A549 (cell line): Measurements from ENCODE around the gene CD300LF. TPM values are rescaled to one million over a fixed set of nuclear protein-coding genes. Genes with fewer than 3 reads are reported as not detected.

Experiments used
- ATAC-seq, 2 experiments: fragments of 200-7000 bp in 1 of 2; fragments of >200 bp in 1 of 2; cut with Nextera tagmentation in 1 of 2; cut with Tn5 transposase in 1 of 2; 3 replicates each; pipeline versions ENCODE4 v1.8.0 to v1.9.1; 2018 to 2020; ENCODE audit warnings: mild to moderate bottlenecking in 1 of 2, moderate library complexity in 1 of 2
- CTCF ChIA-PET: fragments of 300-600 bp; sonication (Branson Sonifier 250); formaldehyde crosslinking; extraction: SDS; loops from one replicate; lab custom pipeline; 2021; ENCODE audit warnings: antibody characterized with exemption, inconsistent platforms; lab: Yijun Ruan, JAX
- POLR2A ChIA-PET: fragments of 350-600 bp; formaldehyde crosslinking; extraction: SDS; loops from one replicate; lab custom pipeline; 2021; ENCODE audit warnings: antibody characterized with exemption, inconsistent platforms; lab: Yijun Ruan, JAX
- DNase-seq, 2 experiments: peaks; one replicate each; pipeline versions ENCODE4 v3.0.0 to v3.0.0-alpha.2; 2011 to 2016; ENCODE audit warnings: low read depth in 1 of 2, low spot score in 1 of 2
- FAIRE-seq: peaks from 2 replicates; lab custom pipeline; 2011; peaks lifted over from hg19 to GRCh38; lab: Jason Lieb, UNC
- H3K27ac ChIP-seq, 2 experiments: fragments of >200 bp; sonication (Bioruptor Twin); formaldehyde crosslinking; 3 replicates each; pipeline ENCODE4 v1.5.1; 2016 to 2017
- H3K4me1 ChIP-seq: fragments of >200 bp; sonication (Bioruptor Twin); formaldehyde crosslinking; 3 replicates; pipeline ENCODE4 v1.6.1; 2016
- H3K4me2 ChIP-seq: fragments of >200 bp; sonication (Bioruptor Twin); formaldehyde crosslinking; 3 replicates; pipeline ENCODE4 v1.6.1; 2016
- H3K4me3 ChIP-seq: fragments of >200 bp; sonication (Bioruptor Twin); formaldehyde crosslinking; 3 replicates; pipeline ENCODE4 v1.5.1; 2016
- H3K9me3 ChIP-seq: fragments of >200 bp; sonication (Bioruptor Twin); formaldehyde crosslinking; 3 replicates; pipeline ENCODE4 v1.6.1; 2016
- BHLHE40 ChIP-seq: IDR thresholded peaks from 2 replicates; pipeline ENCODE4 v1.6.1; 2012; ENCODE audit warnings: low read depth, low read length, inconsistent platforms
- CHD2 ChIP-seq: fragments of 150-350 bp; IDR thresholded peaks from 2 replicates; pipeline ENCODE4 v1.6.1; 2014; ENCODE audit warnings: low read length; ENCODE audit not compliant: partially characterized antibody
- CHD4 ChIP-seq: fragments of 200-600 bp; sonication (generic); IDR thresholded peaks from 2 replicates; pipeline ENCODE4 v1.6.1; 2016; ENCODE audit warnings: antibody characterized with exemption, mild to moderate bottlenecking, borderline replicate concordance
- CTCF ChIP-seq: fragments of >200 bp; sonication (Bioruptor Twin); formaldehyde crosslinking; IDR thresholded peaks from 3 replicates; pipeline ENCODE4 v1.5.1; 2016
- EHF ChIP-seq: fragments of 250-450 bp; sonication (Bioruptor Pico); IDR thresholded peaks from 2 replicates; pipeline ENCODE4 v1.5.0; 2020; ENCODE audit warnings: mild to moderate bottlenecking
- EP300 ChIP-seq, 2 experiments: fragments of >200 bp; sonication (Bioruptor Twin); formaldehyde crosslinking; IDR thresholded peaks; 2 replicates in 1 of 2; 3 replicates in 1 of 2; pipeline ENCODE4 v1.6.1; 2016 to 2017
- FOSB ChIP-seq: fragments of 250-450 bp; sonication (Bioruptor Pico); IDR thresholded peaks from 2 replicates; pipeline ENCODE4 v1.5.0; 2020; ENCODE audit warnings: mild to moderate bottlenecking, moderate library complexity
- GATA3 ChIP-seq: IDR thresholded peaks from 2 replicates; pipeline ENCODE4 v1.6.1; 2012; ENCODE audit warnings: borderline replicate concordance
- HEYL ChIP-seq: fragments of 250-450 bp; sonication (Bioruptor Pico); IDR thresholded peaks from 2 replicates; pipeline ENCODE4 v1.8.0; 2021; ENCODE audit warnings: mild to moderate bottlenecking, moderate library complexity
- HOXA7 ChIP-seq: fragments of 250-450 bp; sonication (Bioruptor Pico); IDR thresholded peaks from 2 replicates; pipeline ENCODE4 v1.5.0; 2020; ENCODE audit warnings: mild to moderate bottlenecking, moderate library complexity
- JUN ChIP-seq, 2 experiments: fragments of >200 bp; sonication (Bioruptor Twin); formaldehyde crosslinking; IDR thresholded peaks; 2 replicates in 1 of 2; 3 replicates in 1 of 2; pipeline ENCODE4 v1.6.1; 2016 to 2017
- KDM5A ChIP-seq: fragments of 200-600 bp; sonication (generic); IDR thresholded peaks from 2 replicates; pipeline ENCODE4 v1.6.1; 2016; ENCODE audit warnings: antibody characterized with exemption, mild to moderate bottlenecking
- MAFK ChIP-seq: fragments of 450-650 bp; IDR thresholded peaks from 2 replicates; pipeline ENCODE4 v1.6.1; 2014; ENCODE audit not compliant: partially characterized antibody
- MYC ChIP-seq: IDR thresholded peaks from 2 replicates; pipeline ENCODE4 v1.6.1; 2012; ENCODE audit warnings: mild to moderate bottlenecking, inconsistent platforms, low read length, improper control_type of control experiment, borderline replicate concordance
- NFE2L2 ChIP-seq: fragments of 150-350 bp; conservative IDR thresholded peaks from 2 replicates; pipeline ENCODE4 v1.6.1; 2014; ENCODE audit warnings: low read length
- NPAS2 ChIP-seq: fragments of 250-450 bp; sonication (Bioruptor Pico); IDR thresholded peaks from 2 replicates; pipeline ENCODE4 v1.8.0; 2022; ENCODE audit warnings: mild to moderate bottlenecking, moderate library complexity, borderline replicate concordance
- RAD21 ChIP-seq, 2 experiments: fragments of >200 bp in 1 of 2; sonication (Bioruptor Twin) in 1 of 2; formaldehyde crosslinking in 1 of 2; IDR thresholded peaks in 1 of 2; conservative IDR thresholded peaks in 1 of 2; 2 replicates in 1 of 2; 3 replicates in 1 of 2; pipeline ENCODE4 v1.6.1; 2012 to 2018; ENCODE audit warnings: inconsistent platforms in 1 of 2
- RCOR1 ChIP-seq: fragments of 150-350 bp; IDR thresholded peaks from 2 replicates; pipeline ENCODE4 v1.6.1; 2014; ENCODE audit warnings: antibody characterized with exemption, low read length, low read depth
- RFX5 ChIP-seq: fragments of 450-650 bp; IDR thresholded peaks from 2 replicates; pipeline ENCODE4 v1.7.1; 2014; ENCODE audit warnings: antibody characterized with exemption, mild to moderate bottlenecking, moderate library complexity
- SMC3 ChIP-seq: fragments of >200 bp; sonication (Bioruptor Twin); formaldehyde crosslinking; IDR thresholded peaks from 3 replicates; pipeline ENCODE4 v1.6.1; 2018; ENCODE audit warnings: inconsistent platforms
- SREBF2 ChIP-seq: fragments of 450-650 bp; IDR thresholded peaks from 2 replicates; pipeline ENCODE4 v1.6.1; 2014; ENCODE audit warnings: mild to moderate bottlenecking, moderate library complexity
- TFCP2L1 ChIP-seq: fragments of 250-450 bp; sonication (Bioruptor Pico); IDR thresholded peaks from 2 replicates; pipeline ENCODE4 v1.5.0; 2021; ENCODE audit warnings: mild to moderate bottlenecking
- ZNF302 ChIP-seq: fragments of 250-450 bp; sonication (Bioruptor Pico); IDR thresholded peaks from 2 replicates; pipeline ENCODE4 v1.9.0; 2021; ENCODE audit warnings: inconsistent platforms, mild to moderate bottlenecking, moderate library complexity
- ZSCAN20 ChIP-seq: fragments of 250-450 bp; sonication (Bioruptor Pico); IDR thresholded peaks from 2 replicates; pipeline ENCODE4 v1.8.0; 2022; ENCODE audit warnings: mild to moderate bottlenecking, moderate library complexity
- WGBS: methylation state at CpG from one replicate; pipeline ENCODE4 v1.1.6; 2017; ENCODE audit errors: missing lambda C conversion rate; 5-methylcytosine and 5-hydroxymethylcytosine counted together
- polyA plus RNA-seq, 4 experiments: library from polyadenylated mRNA; depleted of rRNA in 3 of 4; stranded (reverse); fragments of >200 nt; fragmentation: RNase III in 1 of 4; extraction: RNeasy Plus Mini Kit Qiagen cat#74134 plus additional on column Dnase treatment in 1 of 4; gene quantifications; 2 replicates in 3 of 4; 3 replicates in 1 of 4; pipeline ENCODE4 v1.2.3, GENCODE V29; 2011 to 2017
- TF ChIP-seq, protein P1 (sequence below): fragments of 200-600 bp; sonication (generic); IDR thresholded peaks from 2 replicates; pipeline ENCODE4 v1.6.1; 2016; ENCODE audit warnings: antibody characterized with exemption, mild to moderate bottlenecking, moderate library complexity
- TF ChIP-seq, protein P2 (sequence below): IDR thresholded peaks from 2 replicates; pipeline ENCODE4 v1.6.1; 2012

Gene CD300LF
- polyA plus RNA-seq, 2 of the 4 experiments (the other 2 are of a cell fraction), result not detected

- H3K4me3 ChIP-seq, result no peak overlapping the region
- FAIRE-seq, result no peak
- POLR2A ChIA-PET, result interaction anchor here (1.1 kb wide), 2 partner anchors 25 to 31 kb away, joined by 3 read pairs; partner anchors contain the start of gene NAT9
- peaks cover 25% of the 10 kb centered on the region for H3K4me1 ChIP-seq
- WGBS, result 91% methylated on average over 8 of the region's 8 CpGs
- no peak for TF ChIP-seq RCOR1
- no peak for TF ChIP-seq MAFK
- no peak for TF ChIP-seq TFCP2L1 (CRISPR knock-in tag)
- no peak for TF ChIP-seq ZSCAN20
- no peak for TF ChIP-seq JUN (IDR thresholded peaks at IDR 0.05)
- no peak for TF ChIP-seq RFX5
- no peak for TF ChIP-seq RAD21 (conservative IDR thresholded peaks at IDR 0.05 in 1 of 2, IDR thresholded peaks at IDR 0.05 in 1 of 2)
- TF ChIP-seq EHF, result no peak
- TF ChIP-seq HOXA7, result no peak
- TF ChIP-seq, protein P1, sequence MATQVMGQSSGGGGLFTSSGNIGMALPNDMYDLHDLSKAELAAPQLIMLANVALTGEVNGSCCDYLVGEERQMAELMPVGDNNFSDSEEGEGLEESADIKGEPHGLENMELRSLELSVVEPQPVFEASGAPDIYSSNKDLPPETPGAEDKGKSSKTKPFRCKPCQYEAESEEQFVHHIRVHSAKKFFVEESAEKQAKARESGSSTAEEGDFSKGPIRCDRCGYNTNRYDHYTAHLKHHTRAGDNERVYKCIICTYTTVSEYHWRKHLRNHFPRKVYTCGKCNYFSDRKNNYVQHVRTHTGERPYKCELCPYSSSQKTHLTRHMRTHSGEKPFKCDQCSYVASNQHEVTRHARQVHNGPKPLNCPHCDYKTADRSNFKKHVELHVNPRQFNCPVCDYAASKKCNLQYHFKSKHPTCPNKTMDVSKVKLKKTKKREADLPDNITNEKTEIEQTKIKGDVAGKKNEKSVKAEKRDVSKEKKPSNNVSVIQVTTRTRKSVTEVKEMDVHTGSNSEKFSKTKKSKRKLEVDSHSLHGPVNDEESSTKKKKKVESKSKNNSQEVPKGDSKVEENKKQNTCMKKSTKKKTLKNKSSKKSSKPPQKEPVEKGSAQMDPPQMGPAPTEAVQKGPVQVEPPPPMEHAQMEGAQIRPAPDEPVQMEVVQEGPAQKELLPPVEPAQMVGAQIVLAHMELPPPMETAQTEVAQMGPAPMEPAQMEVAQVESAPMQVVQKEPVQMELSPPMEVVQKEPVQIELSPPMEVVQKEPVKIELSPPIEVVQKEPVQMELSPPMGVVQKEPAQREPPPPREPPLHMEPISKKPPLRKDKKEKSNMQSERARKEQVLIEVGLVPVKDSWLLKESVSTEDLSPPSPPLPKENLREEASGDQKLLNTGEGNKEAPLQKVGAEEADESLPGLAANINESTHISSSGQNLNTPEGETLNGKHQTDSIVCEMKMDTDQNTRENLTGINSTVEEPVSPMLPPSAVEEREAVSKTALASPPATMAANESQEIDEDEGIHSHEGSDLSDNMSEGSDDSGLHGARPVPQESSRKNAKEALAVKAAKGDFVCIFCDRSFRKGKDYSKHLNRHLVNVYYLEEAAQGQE, result no peak
- no peak for TF ChIP-seq CHD4
- TF ChIP-seq, protein P2, sequence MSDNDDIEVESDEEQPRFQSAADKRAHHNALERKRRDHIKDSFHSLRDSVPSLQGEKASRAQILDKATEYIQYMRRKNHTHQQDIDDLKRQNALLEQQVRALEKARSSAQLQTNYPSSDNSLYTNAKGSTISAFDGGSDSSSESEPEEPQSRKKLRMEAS, result no peak
- TF ChIP-seq HEYL, result no peak
- TF ChIP-seq GATA3, result no peak
- TF ChIP-seq NPAS2 (CRISPR knock-in tag), result no peak
- CTCF ChIA-PET, result interaction anchor here (0.7 to 21.5 kb wide), 38 partner anchors 9 to 1997 kb away, joined by 3 to 705 read pairs (median 4); partner anchors contain the start of genes CD300LF, NAT9 and RAB37
- no peak for DNase-seq
- H3K4me2 ChIP-seq, result no peak overlapping the region
- H3K27ac ChIP-seq, result no peak overlapping the region
- H3K9me3 ChIP-seq, result no peaks in the 10 kb centered on the region
- no peak for ATAC-seq
Measured at GRCh38 chr17:74745548-74746177, 32.9 kb upstream of the CD300LF start.

GRCh38 chr17:74744714-74745547 is 32.2 kb upstream of the CD300LF start:
- peak; percentile 2 to 41; a peak in 3 of 6 replicates for ATAC-seq
- ChIA-PET CTCF (interaction anchor here (0.5 to 21.5 kb wide), 43 partner anchors 8 to 1997 kb away, joined by 3 to 705 read pairs (median 4); partner anchors contain the start of genes CD300LF, NAT9 and RAB37), POLR2A (interaction anchor here (0.5 to 1.1 kb wide), 4 partner anchors 9 to 1110 kb away, joined by 3 read pairs; partner anchors contain the start of genes NAT9 and WBP2)
- Histone ChIP-seq H3K4me1 (peaks cover 18% of the 10 kb centered on the region), H3K4me3 (no peak overlapping the region), H3K27ac (no peak overlapping the region), H3K4me2 (peak overlapping the region; percentile 33; the same call in 1 of the 3 replicates), H3K9me3 (no peaks in the 10 kb centered on the region)
- TF ChIP-seq BHLHE40 (0 out of 2 replicates have a peak, but pooled peaks have one; percentile 18), RAD21 (conservative IDR thresholded peaks at IDR 0.05 in 1 of 2, IDR thresholded peaks at IDR 0.05 in 1 of 2) (peak; percentile 97 to 98), EP300 (IDR thresholded peaks at IDR 0.05) (0 out of 5 replicates have a peak, but pooled peaks of 1 of the 2 experiments have one; percentile 2), ZNF302 (CRISPR knock-in tag) (no peak), SMC3 (peak; percentile 96), CHD2 (peak; percentile 27), GATA3 (no peak), MYC (0 out of 2 replicates have a peak, but pooled peaks have one; percentile 45), CTCF (peak; percentile 99), NFE2L2 (0 out of 2 replicates have a peak, but pooled peaks have one; percentile 2), SREBF2 (no peak), KDM5A (no peak), FOSB (CRISPR knock-in tag) (no peak)
- 54% methylated on average over 24 of the region's 24 CpGs for WGBS
- peak; percentile 70 to 91 for DNase-seq
- no peak for FAIRE-seq
